ENCODE results near the gene OR10A2.
"Not testable (repeated sequence)": the region's sequence is repeated elsewhere in the genome, so short reads cannot be mapped to it uniquely, and the experiment has no call there.

The OR10A2 gene

GRCh38 chr11:6888830-6889229 is 26.0 kb downstream of the OR10A2 start:
- no peak for DNase-seq

- DNase-seq = no peak
These were observed 27.0 kb downstream of the OR10A2 start for GRCh38 chr11:6889835-6890234.

GRCh38 chr11:6892400-6892799 is 29.5 kb downstream of the OR10A2 start, which contains the start of gene OR2D2:
Gene OR2D2, minus strand, starts transcription at chr11:6892500. Its CDS starts 0 bp downstream, at chr11:6892500.
- DNase-seq = no peak

- DNase-seq = no peak
These were observed 31.2 kb downstream of the OR10A2 start for GRCh38 chr11:6894097-6894496.

- no peak for DNase-seq
These were observed 32.2 kb downstream of the OR10A2 start for GRCh38 chr11:6895010-6895409.

GRCh38 chr11:6898911-6899310 is 36.1 kb downstream of the OR10A2 start:
- no peak for DNase-seq

- DNase-seq = no peak
These were observed 37.6 kb downstream of the OR10A2 start for GRCh38 chr11:6900327-6900999.

- DNase-seq = not testable (repeated sequence)
These were observed 41.9 kb downstream of the OR10A2 start for GRCh38 chr11:6904804-6905203.

GRCh38 chr11:6911378-6911777 is 48.5 kb downstream of the OR10A2 start:
- DNase-seq = no peak

- DNase-seq = no peak
These were observed 49.1 kb downstream of the OR10A2 start for GRCh38 chr11:6911948-6912347.

GRCh38 chr11:6919698-6920097 is 56.8 kb downstream of the OR10A2 start:
- no peak for DNase-seq

- DNase-seq = no peak
These were observed 57.8 kb downstream of the OR10A2 start, which contains the start of gene OR2D3 for GRCh38 chr11:6920702-6921101. Gene OR2D3, plus strand, starts transcription at chr11:6921002. Its CDS starts 0 bp downstream, at chr11:6921002.
